Esophagus muscularis mucosa (tissue), 4 donors: ENCODE results near the gene MAPK13. TPM values are rescaled to one million over a fixed set of nuclear protein-coding genes. Genes with fewer than 3 reads are reported as not detected.
"Not testable (repeated sequence)": the region's sequence is repeated elsewhere in the genome, so short reads cannot be mapped to it uniquely, and the experiment has no call there.

Experiments
- DNase-seq: peaks from one replicate; pipeline ENCODE4 v3.0.0-alpha.2; 2017; ENCODE audit errors: extremely low spot score
- H3K27ac ChIP-seq, 4 donors: fragments of 200-600 bp; sonication (generic); replicated peaks in 1 of 4; 1 replicate in 3 of 4; 2 replicates in 1 of 4; pipeline ENCODE4 v1.5.1; 2016 to 2019; ENCODE audit warnings: mild to moderate bottlenecking in 1 of 4
- H3K27me3 ChIP-seq, 4 donors: fragments of 200-600 bp; sonication (generic); one replicate each; pipeline versions ENCODE4 v1.5.1 to v1.6.0; 2016 to 2019
- H3K36me3 ChIP-seq, 4 donors: fragments of 200-600 bp; sonication (generic); one replicate each; pipeline ENCODE4 v1.5.1; 2016 to 2019
- H3K4me1 ChIP-seq, 4 donors: fragments of 200-600 bp; sonication (generic); one replicate each; pipeline ENCODE4 v1.5.1; 2016 to 2019
- H3K4me3 ChIP-seq, 4 donors: fragments of 200-600 bp; sonication (generic); 1 replicate in 2 of 4; 2 replicates in 2 of 4; pipeline ENCODE4 v1.5.1; 2016 to 2019; ENCODE audit warnings: mild to moderate bottlenecking in 4 of 4, moderate library complexity in 1 of 4
- H3K9me3 ChIP-seq, 4 donors: fragments of 200-600 bp; sonication (generic); 1 replicate in 3 of 4; 2 replicates in 1 of 4; pipeline ENCODE4 v1.5.1; 2016 to 2019
- EP300 ChIP-seq: sonication (generic); formaldehyde crosslinking; IDR thresholded peaks from one replicate; pipeline ENCODE4 v1.6.1; 2017; ENCODE audit warnings: antibody characterized with exemption
- POLR2A ChIP-seq: fragments of 450-650 bp; IDR thresholded peaks from one replicate; pipeline ENCODE4 v1.6.1; 2017; ENCODE audit warnings: antibody characterized with exemption, moderate library complexity, mild to moderate bottlenecking, low read depth
- POLR2AphosphoS5 ChIP-seq, 2 donors: sonication (generic); formaldehyde crosslinking; IDR thresholded peaks; one replicate each; pipeline ENCODE4 v1.6.1; 2017; ENCODE audit warnings: antibody characterized with exemption in 2 of 2
- WGBS: methylation state at CpG from one replicate; pipeline ENCODE4 v1.1.5; 2018; 5-methylcytosine and 5-hydroxymethylcytosine counted together
- intact Hi-C: fragments of 100-400 bp; cut with DNase I; formaldehyde crosslinking; loops from one replicate; pipeline ENCODE4 v1.15.1; 2023
- total RNA-seq, 4 donors: library from RNA; depleted of rRNA; stranded (reverse); fragments of >200 nt; gene quantifications; one replicate each; pipeline versions ENCODE4 v1.1.0 to v1.2.1, GENCODE V29; 2016
- TF ChIP-seq, protein P1 (sequence below), 3 experiments: fragments of 200-600 bp in 2 of 3; fragments of 450-650 bp in 1 of 3; sonication (generic) in 2 of 3; IDR thresholded peaks; one replicate each; pipeline ENCODE4 v1.5.1; 2017 to 2019; ENCODE audit warnings: antibody characterized with exemption in 3 of 3, mild to moderate bottlenecking in 2 of 3, moderate library complexity in 1 of 3

MAPK13 gene
- total RNA-seq = 1 to 10 TPM; 2.1 to 5.0 (median 4.5) TPM

DNA sequence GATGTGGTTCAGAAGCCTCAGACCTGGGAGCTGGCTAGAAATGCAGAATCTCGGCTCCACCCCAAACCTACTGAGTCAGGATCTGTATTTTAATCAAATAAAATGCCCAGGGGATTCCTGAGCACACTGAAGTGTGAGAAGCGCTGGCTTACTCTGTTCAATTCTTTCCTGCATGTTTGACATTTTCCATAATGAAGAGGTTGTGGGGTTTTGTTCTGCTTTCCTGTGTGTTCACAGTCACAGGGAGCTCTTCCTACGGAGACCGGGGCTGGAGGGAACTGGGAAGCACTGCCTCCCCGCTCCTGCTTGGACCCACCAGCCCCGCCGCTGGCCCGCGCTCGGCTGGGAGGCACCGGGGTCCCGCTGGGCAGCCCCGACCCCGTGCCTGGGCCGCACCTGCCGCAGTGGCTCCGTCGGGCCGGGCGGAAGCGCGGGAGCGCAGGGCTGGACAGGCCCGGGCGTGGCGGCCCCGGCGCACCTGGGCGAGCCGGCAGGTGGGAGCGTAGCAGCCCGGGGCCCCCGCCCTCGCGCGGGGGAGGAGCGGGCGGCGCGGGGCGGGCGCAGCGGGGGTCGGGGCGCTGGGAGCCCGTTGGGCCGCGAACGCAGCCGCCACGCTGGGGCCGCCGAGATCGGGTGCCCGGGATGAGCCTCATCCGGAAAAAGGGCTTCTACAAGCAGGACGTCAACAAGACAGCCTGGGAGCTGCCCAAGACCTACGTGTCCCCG lies at the start of gene MAPK13:
TSS of gene MAPK13 (plus strand) at position 573 of the 726 bp plus-strand sequence. CDS start at position 643, 70 bp downstream.
- WGBS = 48% methylated on average over 4 of the region's 59 CpGs
- Histone ChIP-seq H3K4me1 (peaks cover 14 to 33% (median 29%) of the 10 kb centered on the region in 4 donors), H3K9me3 (no peaks in the 10 kb centered on the region), H3K36me3 (no peaks in the 10 kb centered on the region), H3K27ac (peak within 1 kb of the TSS in 2 of 4 donors; percentile 36 to 53), H3K4me3 (peak within 1 kb of the TSS; percentile 50 to 62 (median 52)), H3K27me3 (peaks cover 0 to 61% (median 7%) of the 10 kb centered on the region in 4 donors)
- intact Hi-C loops = loop anchor here (10.0 kb wide), 1 partner anchor 225 kb away; no protein-coding TSS in a partner anchor
- no peak for DNase-seq
- TF ChIP-seq EP300 (no peak), POLR2AphosphoS5 (IDR thresholded peaks at IDR 0.05) (no peak), POLR2A (no peak)
- TF ChIP-seq, protein P1, sequence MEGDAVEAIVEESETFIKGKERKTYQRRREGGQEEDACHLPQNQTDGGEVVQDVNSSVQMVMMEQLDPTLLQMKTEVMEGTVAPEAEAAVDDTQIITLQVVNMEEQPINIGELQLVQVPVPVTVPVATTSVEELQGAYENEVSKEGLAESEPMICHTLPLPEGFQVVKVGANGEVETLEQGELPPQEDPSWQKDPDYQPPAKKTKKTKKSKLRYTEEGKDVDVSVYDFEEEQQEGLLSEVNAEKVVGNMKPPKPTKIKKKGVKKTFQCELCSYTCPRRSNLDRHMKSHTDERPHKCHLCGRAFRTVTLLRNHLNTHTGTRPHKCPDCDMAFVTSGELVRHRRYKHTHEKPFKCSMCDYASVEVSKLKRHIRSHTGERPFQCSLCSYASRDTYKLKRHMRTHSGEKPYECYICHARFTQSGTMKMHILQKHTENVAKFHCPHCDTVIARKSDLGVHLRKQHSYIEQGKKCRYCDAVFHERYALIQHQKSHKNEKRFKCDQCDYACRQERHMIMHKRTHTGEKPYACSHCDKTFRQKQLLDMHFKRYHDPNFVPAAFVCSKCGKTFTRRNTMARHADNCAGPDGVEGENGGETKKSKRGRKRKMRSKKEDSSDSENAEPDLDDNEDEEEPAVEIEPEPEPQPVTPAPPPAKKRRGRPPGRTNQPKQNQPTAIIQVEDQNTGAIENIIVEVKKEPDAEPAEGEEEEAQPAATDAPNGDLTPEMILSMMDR (IDR thresholded peaks at IDR 0.05) = no peak

DNA sequence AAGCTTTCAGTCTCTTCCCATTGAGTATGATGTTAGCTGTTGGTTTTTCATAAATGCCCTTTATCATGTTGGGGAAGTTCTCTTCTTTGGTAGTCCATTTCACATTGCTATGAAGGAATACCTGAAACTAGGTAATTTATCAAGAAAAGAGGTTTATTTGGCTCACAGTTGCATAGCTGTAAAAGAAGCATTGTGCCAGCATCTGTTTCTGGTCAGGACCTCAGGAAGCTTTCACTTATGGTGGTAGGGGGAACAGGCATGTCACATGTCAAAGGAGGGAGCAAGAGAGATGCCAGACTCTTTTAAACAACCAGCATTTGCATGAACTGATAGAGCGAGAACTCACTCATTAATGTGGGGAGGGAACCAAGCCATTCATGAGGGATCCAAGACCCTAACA lies 48.0 kb upstream of the MAPK13 start:
- no peak overlapping the region for H3K4me3 ChIP-seq
- 94% methylated on average over 1 of the region's 1 CpG for WGBS
- DNase-seq = no peak
- intact Hi-C loops = no loop called here
- H3K36me3 ChIP-seq = peaks cover 14 to 68% (median 49%) of the 10 kb centered on the region in 4 donors
- no peaks in the 10 kb centered on the region for H3K9me3 ChIP-seq
- H3K27ac ChIP-seq = no peak overlapping the region
- TF ChIP-seq EP300 (no peak), POLR2A (no peak), POLR2AphosphoS5 (IDR thresholded peaks at IDR 0.05) (no peak)
- TF ChIP-seq, protein P1 (IDR thresholded peaks at IDR 0.05) = no peak
- H3K27me3 ChIP-seq = no peaks in the 10 kb centered on the region
- H3K4me1 ChIP-seq = peaks cover 0 to 19% (median 17%) of the 10 kb centered on the region in 4 donors

DNA sequence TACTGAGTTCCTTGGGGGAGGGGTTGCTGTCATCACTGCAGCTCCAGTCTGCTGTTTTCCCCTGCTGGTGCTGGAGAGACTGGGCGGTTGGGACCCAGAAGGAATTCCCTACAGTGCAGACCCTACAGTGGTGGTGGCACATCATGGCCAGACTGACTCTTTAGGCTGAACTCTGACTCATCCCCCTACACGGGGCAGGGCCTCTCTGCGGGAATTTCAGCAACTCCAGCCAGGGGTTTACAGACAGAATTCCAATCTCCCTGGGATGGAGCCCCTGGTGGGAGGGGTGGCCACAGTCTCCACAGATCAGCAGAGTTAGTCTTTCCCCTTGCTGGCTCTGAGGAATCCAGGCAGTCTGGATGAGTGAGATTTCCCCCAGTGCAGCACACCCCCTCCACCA lies 46.9 kb upstream of the MAPK13 start:
- DNase-seq = no peak
- H3K27me3 ChIP-seq = no peaks in the 10 kb centered on the region
- intact Hi-C loops = no loop called here
- no peak overlapping the region for H3K4me3 ChIP-seq
- TF ChIP-seq POLR2AphosphoS5 (IDR thresholded peaks at IDR 0.05) (no peak), POLR2A (no peak), EP300 (no peak)
- TF ChIP-seq, protein P1 (IDR thresholded peaks at IDR 0.05) = no peak
- H3K36me3 ChIP-seq = peaks cover 14 to 60% (median 49%) of the 10 kb centered on the region in 4 donors
- WGBS = 60% methylated on average over 1 of the region's 3 CpGs
- no peaks in the 10 kb centered on the region for H3K9me3 ChIP-seq
- no peak overlapping the region for H3K27ac ChIP-seq
- peaks cover 0 to 8% (median 6%) of the 10 kb centered on the region in 4 donors for H3K4me1 ChIP-seq

DNA sequence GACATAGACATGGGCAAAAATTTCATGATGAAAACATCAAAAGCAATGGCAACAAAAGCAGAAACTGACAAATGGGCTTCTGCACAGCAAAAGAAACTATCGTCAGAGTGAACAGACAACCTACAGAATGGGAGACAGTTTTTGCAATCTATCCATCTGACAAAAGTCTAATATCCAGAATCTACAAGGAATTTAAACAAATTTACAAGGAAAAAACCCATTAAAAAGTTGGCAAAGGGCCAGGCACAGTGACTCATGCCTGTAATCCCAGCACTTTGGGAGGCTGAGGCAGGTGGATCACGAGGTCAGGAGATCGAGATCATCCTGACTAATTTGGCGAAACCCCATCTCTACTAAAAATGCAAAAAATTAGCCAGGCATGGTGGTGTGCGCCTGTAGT lies 42.1 kb upstream of the MAPK13 start:
- DNase-seq, intact Hi-C loops, H3K4me3 ChIP-seq, H3K27me3 ChIP-seq, H3K4me1 ChIP-seq, H3K27ac ChIP-seq, H3K9me3 ChIP-seq: not testable (repeated sequence)
- WGBS = 92% methylated on average over 5 of the region's 5 CpGs
- H3K36me3 ChIP-seq = peaks cover 6 to 36% (median 24%) of the 10 kb centered on the region in 4 donors

DNA sequence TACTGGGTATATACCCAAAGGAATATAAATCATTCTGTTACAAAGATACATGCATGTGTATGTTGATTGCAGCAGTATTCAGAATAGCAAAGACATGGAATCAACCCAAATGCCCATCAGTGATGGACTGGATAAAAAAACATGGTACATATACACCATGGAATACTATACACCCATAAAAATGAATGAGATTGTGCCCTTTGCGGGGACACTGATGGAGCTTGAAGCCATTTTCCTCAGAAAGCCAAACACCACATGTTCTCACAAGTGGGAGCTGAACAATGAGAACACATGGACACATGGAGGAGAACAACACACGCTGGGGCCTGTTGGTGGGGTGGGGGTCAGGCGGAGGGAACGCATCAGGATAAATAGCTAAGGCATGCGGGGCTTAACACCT lies 41.3 kb upstream of the MAPK13 start:
- no peak for DNase-seq
- H3K4me1 ChIP-seq = peaks cover 0 to 1% (median 0%) of the 10 kb centered on the region in 4 donors
- H3K27ac ChIP-seq = no peak overlapping the region
- peaks cover 0 to 28% (median 16%) of the 10 kb centered on the region in 4 donors for H3K36me3 ChIP-seq
- no peaks in the 10 kb centered on the region for H3K9me3 ChIP-seq
- intact Hi-C loops = no loop called here
- 95% methylated on average over 5 of the region's 5 CpGs for WGBS
- H3K27me3 ChIP-seq = no peaks in the 10 kb centered on the region
- H3K4me3 ChIP-seq = no peak overlapping the region
- no peak for TF ChIP-seq EP300
- TF ChIP-seq POLR2A = no peak
- TF ChIP-seq, protein P1 (IDR thresholded peaks at IDR 0.05) = no peak
- TF ChIP-seq POLR2AphosphoS5 (IDR thresholded peaks at IDR 0.05) = no peak
